Activated T-cell treated with anti-CD3 and anti-CD28 coated beads for 4 hours (primary cell): ENCODE measurements around the gene NANP.

Experiments
- DNase-seq: peaks from one replicate; pipeline ENCODE4 v3.0.0-alpha.2; 2020

NANP gene

GRCh38 chr20:25567286-25567685, 56.5 kb downstream of the NANP start:
- no peak for DNase-seq

GRCh38 chr20:25566821-25567220, 57.0 kb downstream of the NANP start:
- DNase-seq, result no peak

- DNase-seq, result no peak
Observed at GRCh38 chr20:25565578-25566157, 58.1 kb downstream of the NANP start.

GRCh38 chr20:25563876-25564275, 59.9 kb downstream of the NANP start:
- DNase-seq, result no peak

- no peak for DNase-seq
Observed at GRCh38 chr20:25563362-25563761, 60.5 kb downstream of the NANP start.
